HG02763 (cell line): Measurements from ENCODE around the gene AOX1.
"Not testable (repeated sequence)": the region's sequence is repeated elsewhere in the genome, so short reads cannot be mapped to it uniquely, and the experiment has no call there.

Source experiments
- ATAC-seq: cut with Tn5 transposase; IDR thresholded peaks from one replicate; pipeline ENCODE4 v1.9.1; 2021; ENCODE audit warnings: mild to moderate bottlenecking, moderate library complexity; ENCODE audit not compliant: unreplicated experiment

The AOX1 gene

DNA sequence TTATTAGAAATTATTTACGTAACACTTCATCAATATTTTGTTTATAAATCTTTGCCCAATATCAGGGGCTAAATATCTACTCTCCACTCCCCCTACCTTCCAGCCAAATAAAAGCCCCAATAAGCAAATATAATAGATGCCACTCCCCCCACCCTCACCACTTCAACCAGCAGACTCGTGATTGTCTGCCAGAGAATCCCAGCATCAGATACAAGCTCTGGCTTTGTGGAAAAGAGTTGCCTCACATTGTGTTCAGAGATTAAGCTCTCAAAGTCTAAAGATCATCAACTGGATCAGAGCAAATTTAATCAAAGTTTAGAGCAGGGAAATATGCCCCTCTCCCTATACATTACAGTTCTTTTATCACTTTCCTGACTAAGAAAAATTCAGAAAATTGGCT, 39.5 kb downstream of the AOX1 start:
- ATAC-seq, result no peak

DNA sequence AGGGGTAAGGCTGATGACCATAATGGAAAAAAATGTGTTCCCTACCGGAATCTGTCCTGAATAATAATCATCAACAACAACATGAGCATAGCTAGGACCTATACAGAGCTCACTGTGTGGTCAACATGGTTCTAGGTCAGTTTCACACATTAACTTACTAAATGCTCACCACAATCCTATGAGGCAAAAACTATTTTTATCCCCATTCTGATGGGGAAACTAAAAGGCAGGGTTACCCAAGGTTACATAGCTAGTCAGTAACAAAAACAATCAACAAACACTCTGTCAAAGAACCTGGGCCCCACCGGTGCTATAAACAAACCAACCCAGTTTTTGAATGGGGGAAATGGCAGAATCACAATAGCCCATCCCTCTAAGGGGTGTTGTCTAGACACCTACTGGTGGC, 40.1 kb downstream of the AOX1 start:
- ATAC-seq, result no peak

DNA sequence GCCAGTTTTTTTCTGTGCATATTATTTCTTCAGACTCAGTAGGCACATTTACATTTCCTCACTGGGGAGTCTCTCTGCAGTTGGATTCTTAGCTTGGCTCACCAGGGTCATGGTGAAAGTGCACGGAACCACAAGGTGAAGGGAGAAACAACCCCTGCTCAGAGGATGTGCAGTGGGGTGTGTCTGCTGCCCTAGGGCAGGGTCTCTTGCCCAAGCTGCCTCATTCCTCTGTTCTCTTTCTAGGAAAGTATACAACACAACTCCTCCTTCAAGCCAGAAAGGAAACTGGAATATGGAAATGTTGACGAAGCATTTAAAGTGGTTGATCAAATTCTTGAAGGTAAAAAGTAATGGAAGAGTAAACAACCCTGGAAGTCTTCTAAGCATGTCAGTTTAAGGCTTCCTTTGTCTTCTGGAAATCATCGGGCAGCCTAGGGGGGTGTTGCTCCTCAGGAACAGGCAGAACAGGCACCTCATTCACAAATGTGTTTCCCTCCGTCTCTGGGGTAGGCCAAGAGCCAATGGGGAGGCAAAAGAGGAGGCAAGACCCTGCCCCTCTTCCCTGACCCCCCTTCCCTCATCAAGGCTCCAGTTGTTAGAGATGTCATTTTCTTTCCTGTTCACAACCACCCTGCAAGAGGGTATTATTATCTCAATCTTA, 41.4 kb downstream of the AOX1 start:
- no peak for ATAC-seq

DNA sequence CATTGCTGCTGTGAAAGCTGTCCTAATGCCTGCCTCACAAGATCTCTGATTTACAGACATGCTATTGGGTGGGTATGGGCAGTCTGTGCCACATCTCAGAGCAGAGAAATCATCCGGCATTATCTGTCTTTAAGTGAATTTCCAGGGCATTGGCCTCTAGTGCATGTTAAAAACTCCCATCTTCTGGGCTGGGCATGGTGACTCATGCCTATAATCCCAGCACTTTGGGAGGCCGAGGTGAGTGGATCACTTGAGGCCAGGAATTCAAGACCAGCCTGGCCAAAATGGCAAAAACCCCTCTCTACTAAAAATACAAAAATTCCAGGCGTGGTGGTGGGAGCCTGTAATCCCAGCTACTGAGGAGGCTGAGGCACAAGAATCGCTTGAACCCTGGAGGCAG, 42.6 kb downstream of the AOX1 start:
- not testable (repeated sequence) for ATAC-seq

DNA sequence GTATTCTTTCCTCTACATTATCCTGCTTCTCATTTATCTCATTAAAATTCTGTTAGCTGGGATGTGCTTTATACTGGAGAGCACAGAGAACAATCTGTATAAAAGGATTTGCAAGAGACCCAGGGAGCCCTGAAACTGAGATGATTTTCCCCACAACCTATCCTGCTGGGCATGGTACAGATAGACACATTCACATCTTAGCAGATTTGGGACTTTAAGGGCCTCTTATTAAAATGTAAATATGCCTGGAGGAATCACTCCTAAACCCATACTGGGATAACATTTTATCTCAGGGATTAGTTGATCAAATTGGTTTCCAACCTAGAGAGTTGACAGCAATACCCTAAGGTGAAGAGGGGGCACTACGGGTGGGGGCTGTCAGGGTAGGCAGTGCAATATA, 45.5 kb downstream of the AOX1 start:
- no peak for ATAC-seq

GRCh38 chr2:200634231-200634964, 48.6 kb downstream of the AOX1 start:
- no peak for ATAC-seq

GRCh38 chr2:200635251-200635650, 49.4 kb downstream of the AOX1 start:
- no peak for ATAC-seq

DNA sequence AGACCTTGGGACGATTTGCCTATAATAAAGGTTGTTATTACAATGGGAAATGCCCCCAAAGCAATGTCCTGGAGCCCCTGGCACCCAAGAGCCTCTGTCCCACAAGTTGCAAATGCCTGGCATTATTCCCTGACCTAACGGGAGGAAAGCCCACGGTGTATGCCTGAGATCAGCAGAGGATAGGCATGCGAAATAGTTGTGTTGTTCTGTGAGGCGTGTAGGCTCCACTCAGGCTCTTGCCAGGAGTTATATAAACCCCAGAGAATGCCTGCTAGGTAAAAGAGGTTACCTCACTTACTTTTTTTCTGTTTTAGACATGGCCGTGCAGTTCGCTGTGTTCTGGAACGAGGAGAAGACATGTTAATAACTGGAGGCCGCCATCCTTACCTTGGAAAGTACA, 52.1 kb downstream of the AOX1 start:
- no peak for ATAC-seq

GRCh38 chr2:200640176-200640575, 54.4 kb downstream of the AOX1 start:
- no peak for ATAC-seq

GRCh38 chr2:200640901-200641300, 55.1 kb downstream of the AOX1 start:
- no peak for ATAC-seq

DNA sequence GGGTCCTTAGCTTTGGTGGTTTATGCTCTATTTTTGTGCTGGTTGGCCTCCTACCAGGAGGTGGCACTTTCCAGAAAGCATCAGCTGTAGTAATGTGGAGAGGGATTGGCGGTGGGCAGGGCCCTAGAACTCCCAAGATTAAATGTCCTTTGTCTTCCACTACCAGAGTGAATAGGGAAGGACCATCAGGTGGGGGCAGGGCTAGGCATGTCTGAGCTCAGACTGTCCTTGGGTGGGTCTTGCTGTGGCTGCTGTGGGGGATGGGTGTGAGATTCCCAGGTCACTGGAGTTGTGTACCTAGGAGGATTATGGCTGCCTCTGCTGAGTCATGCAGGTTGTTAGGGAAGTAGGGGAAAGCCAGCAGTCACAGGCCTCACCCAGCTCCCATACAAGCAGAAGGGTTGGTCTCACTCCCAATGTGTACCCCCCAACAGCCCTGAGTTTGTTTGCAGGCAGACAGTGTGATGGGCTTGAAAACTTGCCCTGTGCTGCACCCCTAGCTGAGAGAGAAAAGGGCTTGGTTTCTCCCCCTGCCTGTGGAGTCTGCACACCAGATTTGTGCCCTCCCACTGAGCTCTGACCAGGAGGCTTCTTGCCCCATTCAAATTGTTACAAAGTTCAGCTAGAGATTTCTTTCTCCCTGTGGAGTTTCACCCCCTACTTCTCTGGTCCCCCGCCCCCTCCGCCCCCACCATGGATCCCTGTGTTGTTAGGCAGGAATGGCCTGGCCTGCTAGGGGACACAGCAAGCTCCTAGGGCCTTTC, 62.9 kb downstream of the AOX1 start:
- ATAC-seq, result not testable (repeated sequence)

DNA sequence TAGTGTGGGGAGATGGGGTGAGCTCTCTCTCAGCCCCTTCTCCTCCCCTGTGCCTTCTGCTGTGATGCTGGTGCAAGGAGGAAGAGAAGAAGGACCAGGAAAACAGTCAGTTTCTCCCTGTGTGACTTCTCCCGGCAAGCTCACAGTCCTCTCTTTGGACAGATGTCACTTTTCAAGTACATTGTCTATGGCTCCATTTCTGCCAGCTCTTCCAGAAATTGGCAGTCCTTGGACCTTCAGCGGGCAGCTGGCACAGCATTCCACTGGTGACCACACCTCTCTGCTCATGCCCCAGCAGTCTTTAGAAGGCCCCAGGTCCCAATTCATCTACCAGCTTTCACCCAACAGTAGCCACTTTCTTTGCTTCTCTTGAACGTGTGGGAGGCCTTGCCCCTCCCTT, 63.9 kb downstream of the AOX1 start:
- ATAC-seq, result no peak

- ATAC-seq, result no peak
Measured at GRCh38 chr2:200650195-200650594, 64.4 kb downstream of the AOX1 start.

DNA sequence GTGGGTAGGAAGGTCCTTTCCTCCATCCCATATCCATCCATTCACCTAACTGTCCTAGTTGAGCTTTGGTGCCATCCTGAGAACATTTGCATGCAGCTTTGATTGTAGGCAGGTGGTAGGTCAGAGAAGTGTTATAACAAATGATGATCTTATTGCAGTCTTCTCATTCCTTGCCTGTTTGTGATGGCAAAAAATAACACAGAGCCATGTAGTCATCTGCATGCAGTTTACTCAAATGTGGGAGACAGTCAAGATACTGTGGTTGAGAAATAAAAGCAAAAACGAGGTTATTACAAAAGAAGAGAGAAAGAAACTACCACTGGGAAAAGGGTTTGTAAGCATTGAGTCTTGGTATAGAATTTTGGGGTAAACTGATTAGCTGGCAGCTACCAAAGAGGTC, 66.3 kb downstream of the AOX1 start:
- no peak for ATAC-seq

GRCh38 chr2:200653021-200653420, 67.2 kb downstream of the AOX1 start:
- ATAC-seq, result no peak

GRCh38 chr2:200654823-200655222, 69.0 kb downstream of the AOX1 start:
- no peak for ATAC-seq

GRCh38 chr2:200655918-200656580, 70.2 kb downstream of the AOX1 start:
- no peak for ATAC-seq

DNA sequence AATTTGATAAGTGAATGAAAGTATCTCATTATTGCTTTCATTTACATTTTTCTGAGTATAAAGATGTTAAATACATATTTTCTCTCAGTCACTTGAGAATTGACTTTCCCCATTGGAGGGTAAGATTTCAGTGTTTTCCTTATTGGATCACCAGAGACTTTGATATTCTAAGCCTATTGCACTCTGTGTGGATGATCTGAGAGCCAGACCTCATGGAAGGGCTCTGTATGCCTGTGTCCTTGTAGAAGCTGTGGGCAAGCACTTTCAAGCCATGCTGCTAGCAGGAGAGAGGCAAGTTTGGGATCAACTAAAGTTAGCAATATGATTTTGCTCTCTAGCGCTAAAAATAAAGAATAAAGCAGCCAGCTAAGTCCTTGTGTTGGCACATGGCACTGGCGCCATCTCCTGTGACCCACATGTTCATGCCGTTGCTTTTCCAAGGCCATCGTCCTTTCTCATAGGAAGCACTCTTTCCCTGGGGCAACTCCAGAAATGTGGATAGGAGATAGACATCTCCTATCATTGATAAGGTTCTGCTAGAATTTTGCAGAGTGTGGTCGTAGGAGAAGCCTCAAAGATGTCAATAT, 72.6 kb downstream of the AOX1 start:
- ATAC-seq, result no peak

- no peak for ATAC-seq
Measured at GRCh38 chr2:200659410-200659809, 73.6 kb downstream of the AOX1 start.

DNA sequence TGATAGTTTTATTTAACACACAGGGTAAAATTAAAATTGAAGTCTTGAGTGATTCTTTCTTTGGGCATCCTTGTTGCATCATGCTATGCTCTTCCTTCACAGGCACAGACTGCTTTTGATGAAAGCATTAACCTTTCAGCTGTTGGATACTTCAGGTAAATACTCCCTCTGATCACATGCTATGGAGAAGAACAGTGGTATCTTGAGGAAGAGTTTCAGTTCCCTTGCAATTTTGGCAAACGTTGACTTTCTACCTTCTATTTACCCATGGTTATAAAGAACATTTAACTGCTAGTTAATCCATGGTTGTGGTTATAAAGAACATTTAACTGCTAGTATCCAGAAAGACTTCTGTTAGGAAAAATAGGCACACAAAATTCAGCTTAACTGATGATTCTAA, 75.7 kb downstream of the AOX1 start:
- ATAC-seq, result no peak

GRCh38 chr2:200662727-200663126, 76.9 kb downstream of the AOX1 start:
- no peak for ATAC-seq
